DOHH2 (cell line): ENCODE results near the gene GRM4.

Source experiments
- CTCF ChIP-seq: fragments of 200-600 bp; sonication (generic); IDR thresholded peaks from one replicate; pipeline ENCODE4 v1.5.1; 2014; ENCODE audit warnings: antibody characterized with exemption, mild to moderate bottlenecking, low read depth, low read length; ENCODE audit not compliant: poor library complexity, severe bottlenecking
- EZH2phosphoT487 ChIP-seq: fragments of 200-600 bp; sonication (generic); IDR thresholded peaks from 2 replicates; pipeline ENCODE4 v1.6.1; 2017; ENCODE audit warnings: borderline replicate concordance, mild to moderate bottlenecking, antibody characterized with exemption, low read length, moderate library complexity, mixed read lengths

GRCh38 chr6:34178357-34179105, 32.6 kb upstream of the GRM4 start:
- TF ChIP-seq CTCF (no peak), EZH2phosphoT487 (no peak)
